BLaER1 treated with 17β-estradiol and CSF1 and Interleukin-3, amounts not matched to agents 10 nM and 100 nM (cell line): Measurements from ENCODE around the gene TSG101.

Experiments
- H3K27ac ChIP-seq, 11 experiments: shearing (Covaris generic); formaldehyde crosslinking; 2 replicates each; pipeline ENCODE4 v1.8.1; 2022
- H3K27me3 ChIP-seq, 11 experiments: shearing (Covaris generic); formaldehyde crosslinking; 2 replicates each; pipeline ENCODE4 v1.8.1; 2022
- H3K36me3 ChIP-seq, 11 experiments: shearing (Covaris generic); formaldehyde crosslinking; 2 replicates each; pipeline ENCODE4 v1.8.1; 2022
- H3K4me1 ChIP-seq, 10 experiments: shearing (Covaris generic); formaldehyde crosslinking; 2 replicates each; pipeline ENCODE4 v1.8.1; 2022
- H3K4me2 ChIP-seq, 11 experiments: shearing (Covaris generic); formaldehyde crosslinking; 2 replicates each; pipeline ENCODE4 v1.8.1; 2022
- H3K4me3 ChIP-seq, 10 experiments: shearing (Covaris generic); formaldehyde crosslinking; 2 replicates each; pipeline ENCODE4 v1.8.1; 2022
- H3K9ac ChIP-seq, 11 experiments: shearing (Covaris generic); formaldehyde crosslinking; 2 replicates each; pipeline ENCODE4 v1.8.1; 2022
- H3K9me3 ChIP-seq, 11 experiments: shearing (Covaris generic); formaldehyde crosslinking; replicated peaks in 1 of 11; 2 replicates each; pipeline ENCODE4 v1.8.1; 2022
- H4K20me1 ChIP-seq, 11 experiments: shearing (Covaris generic); formaldehyde crosslinking; 2 replicates each; pipeline ENCODE4 v1.8.1; 2022
- Cebpa-rat ChIP-seq, 11 experiments: shearing (Covaris generic); IDR thresholded peaks; 2 replicates each; pipeline ENCODE4 v1.8.1; 2022

The TSG101 gene

DNA sequence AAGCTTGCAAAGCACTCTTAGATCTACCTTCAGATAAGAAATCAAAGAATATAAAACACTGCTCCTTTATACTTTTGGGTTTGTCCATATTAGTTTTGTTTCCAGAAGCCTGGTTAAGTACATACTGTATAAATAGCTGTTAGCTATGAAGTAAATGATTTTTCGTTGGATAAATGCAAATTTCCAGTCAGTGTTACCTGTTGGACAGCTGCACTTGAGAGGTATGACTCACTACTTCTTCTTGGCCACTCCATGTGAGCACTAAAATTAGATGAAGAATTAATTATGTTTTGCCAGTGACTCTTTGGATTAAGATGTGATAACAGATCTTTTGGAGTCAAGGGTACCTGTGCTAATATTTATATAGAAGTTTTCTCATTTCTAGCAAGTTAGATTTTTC is 9.5 kb upstream of the TSG101 start:
- no peak overlapping the region for H3K4me3 ChIP-seq

DNA sequence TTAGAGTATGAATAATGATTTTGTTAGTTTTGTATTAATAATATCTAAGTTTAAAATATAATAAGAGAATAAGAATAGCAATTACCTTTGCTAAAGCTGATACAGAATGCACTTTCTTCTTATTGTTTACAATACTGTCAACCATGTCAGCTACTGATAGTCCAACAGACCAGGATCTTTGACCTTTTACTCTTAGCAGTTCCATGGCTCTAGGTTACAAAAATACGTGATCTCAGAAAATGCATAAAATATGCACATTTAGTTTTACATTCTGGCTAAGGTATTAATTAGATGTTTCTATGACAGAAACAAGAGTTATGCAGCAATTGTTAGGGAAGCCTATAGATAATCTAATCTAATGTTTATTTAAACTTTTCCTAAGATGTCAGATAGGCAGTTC is 7.5 kb upstream of the TSG101 start:
- H3K4me2 ChIP-seq = no peak overlapping the region
- no peak overlapping the region for H3K9ac ChIP-seq
- no peak for TF ChIP-seq Cebpa-rat (IDR thresholded peaks at IDR 0.05)
- H4K20me1 ChIP-seq = no peaks in the 10 kb centered on the region
- no peaks in the 10 kb centered on the region for H3K9me3 ChIP-seq
- no peaks in the 10 kb centered on the region for H3K27me3 ChIP-seq
- H3K27ac ChIP-seq = no peak overlapping the region
- 0 out of 20 replicates have a peak, but pooled peaks cover 0 to 4% (median 0%) of the 10 kb centered on the region in 10 experiments for H3K4me1 ChIP-seq
- peaks cover 3 to 87% (median 32%) of the 10 kb centered on the region in 11 experiments; a peak in 18 of 22 replicates for H3K36me3 ChIP-seq
- H3K4me3 ChIP-seq = no peak overlapping the region

More for the DNA sequence above, 9.5 kb upstream of the TSG101 start:
- H3K4me2 ChIP-seq = no peak overlapping the region
- H4K20me1 ChIP-seq = no peaks in the 10 kb centered on the region
- H3K9ac ChIP-seq = no peak overlapping the region
- peaks cover 0 to 6% (median 0%) of the 10 kb centered on the region in 10 experiments; a peak in 3 of 20 replicates for H3K4me1 ChIP-seq
- peaks cover 3 to 96% (median 36%) of the 10 kb centered on the region in 11 experiments; a peak in 18 of 22 replicates for H3K36me3 ChIP-seq
- no peaks in the 10 kb centered on the region for H3K9me3 ChIP-seq
- no peak for TF ChIP-seq Cebpa-rat (IDR thresholded peaks at IDR 0.05)
- H3K27me3 ChIP-seq = no peaks in the 10 kb centered on the region
- no peak overlapping the region for H3K27ac ChIP-seq

DNA sequence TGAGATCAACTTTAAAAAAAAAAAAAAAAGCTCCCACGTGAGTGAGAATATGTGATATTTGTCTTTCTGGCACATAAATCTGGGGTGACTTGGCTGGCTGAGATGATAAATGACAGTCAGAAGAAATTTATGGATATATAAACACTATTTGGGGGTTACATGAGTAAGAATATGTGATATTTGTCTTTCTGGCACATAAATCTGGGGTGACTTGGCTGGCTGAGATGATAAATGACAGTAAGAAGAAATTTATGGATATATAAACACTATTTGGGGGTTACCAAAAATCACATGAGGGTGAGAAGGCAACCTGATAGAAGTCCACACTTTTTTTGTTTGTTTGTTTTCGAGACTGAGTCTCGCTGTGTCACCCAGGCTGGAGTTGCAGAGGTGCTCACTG is 6.6 kb upstream of the TSG101 start:
- Histone ChIP-seq H3K4me2 (no peak overlapping the region), H3K9ac (no peak overlapping the region), H4K20me1 (no peaks in the 10 kb centered on the region), H3K36me3 (peaks cover 3 to 80% (median 30%) of the 10 kb centered on the region in 11 experiments; a peak in 18 of 22 replicates), H3K4me1 (0 out of 20 replicates have a peak, but pooled peaks cover 0 to 4% (median 0%) of the 10 kb centered on the region in 10 experiments), H3K27me3 (no peaks in the 10 kb centered on the region), H3K9me3 (no peaks in the 10 kb centered on the region), H3K27ac (no peak overlapping the region), H3K4me3 (no peak overlapping the region)
- no peak for TF ChIP-seq Cebpa-rat (IDR thresholded peaks at IDR 0.05)

GRCh38 chr11:18527512-18527911 is 770 bp upstream of the TSG101 start:
- H3K9ac ChIP-seq = peak overlapping the region; percentile 89 to 99 (median 94)
- peaks cover 0 to 52% (median 27%) of the 10 kb centered on the region in 11 experiments; a peak in 16 of 22 replicates for H3K36me3 ChIP-seq
- TF ChIP-seq Cebpa-rat (IDR thresholded peaks at IDR 0.05) = no peak

GRCh38 chr11:18526130-18526520 is 617 bp downstream of the TSG101 start:
- peak overlapping the region; percentile 93 to 99 (median 97) for H3K27ac ChIP-seq
- no peaks in the 10 kb centered on the region for H3K27me3 ChIP-seq
- H4K20me1 ChIP-seq = peaks cover 0 to 27% (median 9%) of the 10 kb centered on the region in 11 experiments; a peak in 10 of 22 replicates
- no peak for TF ChIP-seq Cebpa-rat (IDR thresholded peaks at IDR 0.05)
- H3K4me2 ChIP-seq = peak overlapping the region; percentile 79 to 94 (median 90)
- peaks cover 16 to 28% (median 21%) of the 10 kb centered on the region in 10 experiments for H3K4me1 ChIP-seq
- H3K4me3 ChIP-seq = peak overlapping the region; percentile 66 to 92 (median 84)
- no peaks in the 10 kb centered on the region for H3K9me3 ChIP-seq
- H3K9ac ChIP-seq = peak overlapping the region; percentile 89 to 99 (median 94)
- H3K36me3 ChIP-seq = peaks cover 0 to 45% (median 26%) of the 10 kb centered on the region in 11 experiments; a peak in 18 of 22 replicates

More at GRCh38 chr11:18527512-18527911, 770 bp upstream of the TSG101 start:
- H4K20me1 ChIP-seq = peaks cover 0 to 14% (median 3%) of the 10 kb centered on the region in 11 experiments; a peak in 8 of 22 replicates
- H3K9me3 ChIP-seq = no peaks in the 10 kb centered on the region
- H3K4me3 ChIP-seq = peak overlapping the region; percentile 66 to 92 (median 84)
- H3K4me2 ChIP-seq = peak overlapping the region; percentile 79 to 97 (median 90)
- H3K27me3 ChIP-seq = no peaks in the 10 kb centered on the region
- peak overlapping the region; percentile 93 to 99 (median 97) for H3K27ac ChIP-seq
- peaks cover 16 to 28% (median 21%) of the 10 kb centered on the region in 10 experiments for H3K4me1 ChIP-seq

GRCh38 chr11:18524248-18524647 is 2.5 kb downstream of the TSG101 start:
- peaks cover 16 to 28% (median 21%) of the 10 kb centered on the region in 10 experiments for H3K4me1 ChIP-seq
- peaks cover 0 to 42% (median 11%) of the 10 kb centered on the region in 11 experiments; a peak in 11 of 22 replicates for H4K20me1 ChIP-seq
- no peaks in the 10 kb centered on the region for H3K9me3 ChIP-seq
- no peak overlapping the region for H3K27ac ChIP-seq
- peak overlapping the region in 2 of 11 experiments; percentile 90 to 91; a peak in 1 of 22 replicates for H3K4me2 ChIP-seq
- TF ChIP-seq Cebpa-rat (IDR thresholded peaks at IDR 0.05) = no peak
- no peaks in the 10 kb centered on the region for H3K27me3 ChIP-seq
- peak overlapping the region in 1 of 11 experiments; percentile 34; a peak in 1 of 22 replicates for H3K9ac ChIP-seq
- H3K4me3 ChIP-seq = no peak overlapping the region
- peaks cover 0 to 49% (median 28%) of the 10 kb centered on the region in 11 experiments; a peak in 17 of 22 replicates for H3K36me3 ChIP-seq

- Histone ChIP-seq H3K36me3 (peaks cover 5 to 60% (median 38%) of the 10 kb centered on the region in 11 experiments; a peak in 20 of 22 replicates), H3K27me3 (no peaks in the 10 kb centered on the region), H3K9me3 (no peaks in the 10 kb centered on the region), H4K20me1 (peaks cover 0 to 54% (median 20%) of the 10 kb centered on the region in 11 experiments; a peak in 11 of 22 replicates), H3K4me3 (no peak overlapping the region), H3K27ac (no peak overlapping the region), H3K9ac (no peak overlapping the region), H3K4me1 (peaks cover 16 to 25% (median 21%) of the 10 kb centered on the region in 10 experiments), H3K4me2 (no peak overlapping the region)
- no peak for TF ChIP-seq Cebpa-rat (IDR thresholded peaks at IDR 0.05)
Observed at GRCh38 chr11:18523084-18523483, 3.7 kb downstream of the TSG101 start.

GRCh38 chr11:18522388-18522787 is 4.4 kb downstream of the TSG101 start:
- Histone ChIP-seq H3K36me3 (peaks cover 5 to 67% (median 44%) of the 10 kb centered on the region in 11 experiments; a peak in 20 of 22 replicates), H3K4me3 (no peak overlapping the region), H3K9ac (no peak overlapping the region), H3K27me3 (no peaks in the 10 kb centered on the region), H3K27ac (no peak overlapping the region), H3K4me1 (peaks cover 9 to 18% (median 15%) of the 10 kb centered on the region in 10 experiments), H4K20me1 (peaks cover 0 to 61% (median 21%) of the 10 kb centered on the region in 11 experiments; a peak in 11 of 22 replicates), H3K9me3 (no peaks in the 10 kb centered on the region), H3K4me2 (no peak overlapping the region)
- no peak for TF ChIP-seq Cebpa-rat (IDR thresholded peaks at IDR 0.05)

DNA sequence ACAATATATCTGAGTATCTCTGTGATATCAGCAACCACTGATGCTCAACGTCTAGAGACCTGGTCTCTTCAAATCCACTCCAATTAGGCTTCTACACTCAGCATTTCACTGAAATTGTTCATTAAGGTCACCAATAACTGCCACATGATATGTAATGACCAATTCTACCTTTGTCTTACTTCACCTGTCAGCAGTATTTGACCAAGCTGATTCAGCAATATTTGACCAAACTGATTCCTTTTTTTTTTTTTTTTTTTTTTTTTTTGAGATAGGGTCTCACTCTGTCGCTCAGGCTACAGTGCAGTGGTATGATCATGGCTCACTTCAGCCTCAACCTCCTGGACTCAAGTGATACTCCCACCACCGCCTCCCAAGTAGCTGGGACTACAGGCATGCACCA is 5.6 kb downstream of the TSG101 start:
- TF ChIP-seq Cebpa-rat (IDR thresholded peaks at IDR 0.05) = no peak
- Histone ChIP-seq H3K36me3 (peaks cover 10 to 80% (median 50%) of the 10 kb centered on the region in 11 experiments), H3K9ac (no peak overlapping the region), H3K27me3 (no peaks in the 10 kb centered on the region), H3K4me3 (no peak overlapping the region), H3K4me2 (no peak overlapping the region), H3K9me3 (no peaks in the 10 kb centered on the region), H3K4me1 (peaks cover 6 to 17% (median 13%) of the 10 kb centered on the region in 10 experiments; a peak in 18 of 20 replicates), H3K27ac (no peak overlapping the region), H4K20me1 (peaks cover 0 to 66% (median 21%) of the 10 kb centered on the region in 11 experiments; a peak in 12 of 22 replicates)
